Osteoblast (primary cell): ENCODE measurements around the gene BICD1. TPM values are rescaled to one million over a fixed set of nuclear protein-coding genes. Genes with fewer than 3 reads are reported as not detected.

Experiments
- DNase-seq: peaks from one replicate; pipeline ENCODE4 v3.0.0; 2011; ENCODE audit warnings: low spot score, mixed read lengths; ENCODE audit not compliant: insufficient read length; ENCODE audit errors: missing footprints
- H2AFZ ChIP-seq: 2 replicates; pipeline ENCODE4 v1.6.0; 2011; ENCODE audit warnings: mild to moderate bottlenecking, low read length
- H3K27ac ChIP-seq: 2 replicates; pipeline ENCODE4 v1.5.1; 2011; ENCODE audit warnings: mild to moderate bottlenecking, low read depth, low read length, moderate library complexity
- H3K27me3 ChIP-seq: 2 replicates; pipeline ENCODE4 v1.6.0; 2012; ENCODE audit warnings: mild to moderate bottlenecking, control low read depth, inconsistent platforms, low read length, moderate library complexity; ENCODE audit not compliant: insufficient read depth
- H3K36me3 ChIP-seq: 2 replicates; pipeline ENCODE4 v1.5.1; 2011; ENCODE audit warnings: mild to moderate bottlenecking, low read length, control low read depth, moderate library complexity; ENCODE audit not compliant: insufficient read depth
- H3K4me1 ChIP-seq: 2 replicates; pipeline ENCODE4 v1.5.1; 2011; ENCODE audit warnings: mild to moderate bottlenecking, low read length, control low read depth, moderate library complexity; ENCODE audit not compliant: insufficient read depth
- H3K4me2 ChIP-seq: 2 replicates; pipeline ENCODE4 v1.6.0; 2011; ENCODE audit warnings: mild to moderate bottlenecking, low read length; ENCODE audit not compliant: insufficient read depth
- H3K4me3 ChIP-seq: fragments of 200-600 bp; sonication (generic); 3 replicates; pipeline ENCODE4 v1.5.1; 2012; ENCODE audit warnings: mild to moderate bottlenecking, low read length, inconsistent platforms; ENCODE audit not compliant: insufficient read depth
- H3K79me2 ChIP-seq: 2 replicates; pipeline ENCODE4 v1.6.0; 2012; ENCODE audit warnings: mild to moderate bottlenecking, low read length, control low read depth, inconsistent platforms; ENCODE audit not compliant: insufficient read depth
- H3K9me3 ChIP-seq: 2 replicates; pipeline ENCODE4 v1.5.1; 2011; ENCODE audit warnings: low read depth, low read length, control low read depth
- H4K20me1 ChIP-seq: 2 replicates; pipeline ENCODE4 v1.6.0; 2012; ENCODE audit warnings: mild to moderate bottlenecking, low read length, control low read depth; ENCODE audit not compliant: insufficient read depth
- CTCF ChIP-seq: IDR thresholded peaks from 2 replicates; pipeline ENCODE4 v1.5.1; 2011; ENCODE audit warnings: mild to moderate bottlenecking, low read depth, low read length, moderate library complexity; ENCODE audit errors: extremely low read depth
- total RNA-seq: library from RNA; depleted of rRNA; stranded (reverse); fragments of >200 nt; gene quantifications from 2 replicates; pipeline ENCODE4 v1.2.3, GENCODE V29; 2012

Gene BICD1
- total RNA-seq, 1 donor: 21.0 TPM

GRCh38 chr12:32334371-32334777, 227.7 kb downstream of the BICD1 start:
- H3K79me2 ChIP-seq: peaks cover 2% of the 10 kb centered on the region
- no peaks in the 10 kb centered on the region for H3K4me1 ChIP-seq
- no peak overlapping the region for H3K4me3 ChIP-seq
- H4K20me1 ChIP-seq: no peaks in the 10 kb centered on the region
- H3K27ac ChIP-seq: no peak overlapping the region
- no peak overlapping the region for H2AFZ ChIP-seq
- no peak for DNase-seq
- no peaks in the 10 kb centered on the region for H3K9me3 ChIP-seq
- H3K36me3 ChIP-seq: peaks cover 22% of the 10 kb centered on the region
- H3K27me3 ChIP-seq: no peaks in the 10 kb centered on the region
- TF ChIP-seq CTCF: no peak
- no peak overlapping the region for H3K4me2 ChIP-seq

GRCh38 chr12:32336261-32336660, 229.6 kb downstream of the BICD1 start:
- H3K27me3 ChIP-seq: no peaks in the 10 kb centered on the region
- no peak overlapping the region for H3K4me3 ChIP-seq
- H2AFZ ChIP-seq: no peak overlapping the region
- H3K27ac ChIP-seq: no peak overlapping the region
- no peaks in the 10 kb centered on the region for H4K20me1 ChIP-seq
- peaks cover 29% of the 10 kb centered on the region for H3K36me3 ChIP-seq
- H3K79me2 ChIP-seq: peaks cover 2% of the 10 kb centered on the region
- DNase-seq: no peak
- no peaks in the 10 kb centered on the region for H3K4me1 ChIP-seq
- no peak for TF ChIP-seq CTCF
- H3K9me3 ChIP-seq: no peaks in the 10 kb centered on the region
- no peak overlapping the region for H3K4me2 ChIP-seq

GRCh38 chr12:32343496-32343895, 236.8 kb downstream of the BICD1 start:
- Histone ChIP-seq H3K27me3 (no peaks in the 10 kb centered on the region), H3K4me2 (no peak overlapping the region), H3K27ac (no peak overlapping the region), H4K20me1 (no peaks in the 10 kb centered on the region), H2AFZ (no peak overlapping the region), H3K79me2 (no peaks in the 10 kb centered on the region), H3K4me3 (no peak overlapping the region), H3K4me1 (no peaks in the 10 kb centered on the region), H3K36me3 (peaks cover 31% of the 10 kb centered on the region), H3K9me3 (no peaks in the 10 kb centered on the region)
- DNase-seq: no peak
- TF ChIP-seq CTCF: no peak

- Histone ChIP-seq H3K4me2 (no peak overlapping the region), H2AFZ (no peak overlapping the region), H3K36me3 (peaks cover 26% of the 10 kb centered on the region), H3K4me1 (no peaks in the 10 kb centered on the region), H4K20me1 (no peaks in the 10 kb centered on the region), H3K4me3 (no peak overlapping the region), H3K27me3 (no peaks in the 10 kb centered on the region), H3K79me2 (no peaks in the 10 kb centered on the region), H3K27ac (no peak overlapping the region), H3K9me3 (no peaks in the 10 kb centered on the region)
- DNase-seq: no peak
- no peak for TF ChIP-seq CTCF
These were observed 237.4 kb downstream of the BICD1 start for GRCh38 chr12:32344047-32344446.
